ENCODE results near the gene KITLG. TPM values are rescaled to one million over a fixed set of nuclear protein-coding genes. Genes with fewer than 3 reads are reported as not detected.
"Not testable (repeated sequence)": the region's sequence is repeated elsewhere in the genome, so short reads cannot be mapped to it uniquely, and the experiment has no call there.

KITLG gene
- polyA plus RNA-seq, 2 of the 4 experiments (the other 2 are of a cell fraction), result 8.0 to 10.1 TPM

- TF ChIP-seq TFCP2L1 (CRISPR knock-in tag; IDR thresholded peaks at IDR 0.05), result no peak
- TF ChIP-seq ZNF302 (CRISPR knock-in tag; IDR thresholded peaks at IDR 0.05), result no peak
Observed at GRCh38 chr12:88468581-88468980, 111.7 kb downstream of the KITLG start (continued).

- H3K9me3 ChIP-seq; H3K4me3 ChIP-seq; H3K27ac ChIP-seq; CTCF ChIA-PET; H3K4me2 ChIP-seq; FAIRE-seq; POLR2A ChIA-PET; DNase-seq (ENCODE audit: low read depth in 1 of 2, low spot score in 1 of 2); H3K4me1 ChIP-seq; ATAC-seq: not testable (repeated sequence)
- WGBS (ENCODE audit: missing lambda C conversion rate), result 89% methylated on average over 10 of the region's 10 CpGs
Observed at GRCh38 chr12:88466708-88467107, 113.6 kb downstream of the KITLG start.

GRCh38 chr12:88458327-88458726 is 121.9 kb downstream of the KITLG start:
- no peak overlapping the region for H3K27ac ChIP-seq
- no peak for ATAC-seq
- no peak for FAIRE-seq
- WGBS (ENCODE audit: missing lambda C conversion rate), result 37% methylated on average over 1 of the region's 1 CpG
- no peaks in the 10 kb centered on the region for H3K4me1 ChIP-seq
- no peak overlapping the region for H3K4me2 ChIP-seq
- H3K9me3 ChIP-seq, result no peaks in the 10 kb centered on the region
- TF ChIP-seq GATA3 (IDR thresholded peaks at IDR 0.05; ENCODE audit: borderline replicate concordance), result no peak
- TF ChIP-seq CHD2 (IDR thresholded peaks at IDR 0.05; ENCODE audit: low read length, partially characterized antibody), result no peak
- TF ChIP-seq ZNF302 (CRISPR knock-in tag; IDR thresholded peaks at IDR 0.05), result no peak
- no peak for TF ChIP-seq JUN (IDR thresholded peaks at IDR 0.05)
- TF ChIP-seq JUNB (IDR thresholded peaks at IDR 0.05), result no peak
- no peak overlapping the region for H3K4me3 ChIP-seq
- DNase-seq (ENCODE audit: low read depth in 1 of 2, low spot score in 1 of 2), result no peak
- ChIA-PET CTCF (interaction anchor here (0.7 kb wide), 1 partner anchor 9 kb away, joined by 3 read pairs; no protein-coding TSS in a partner anchor), POLR2A (no interaction called here)

- CTCF ChIA-PET, result interaction anchor here (0.8 kb wide), 1 partner anchor 11 kb away, joined by 3 read pairs; no protein-coding TSS in a partner anchor
- DNase-seq (ENCODE audit: low read depth in 1 of 2, low spot score in 1 of 2) (no peak), ATAC-seq (no peak), FAIRE-seq (no peak)
- no peak overlapping the region for H3K27ac ChIP-seq
- no peaks in the 10 kb centered on the region for H3K9me3 ChIP-seq
- no peak overlapping the region for H3K4me2 ChIP-seq
- H3K4me3 ChIP-seq, result no peak overlapping the region
- POLR2A ChIA-PET, result no interaction called here
- TF ChIP-seq FOXS1 (CRISPR knock-in tag; IDR thresholded peaks at IDR 0.05), result no peak
- no peak for TF ChIP-seq CHD2 (IDR thresholded peaks at IDR 0.05; ENCODE audit: low read length, partially characterized antibody)
- no peak for TF ChIP-seq JUN (IDR thresholded peaks at IDR 0.05)
- TF ChIP-seq NR3C1 (IDR thresholded peaks at IDR 0.05), result no peak
- TF ChIP-seq NFE2L2 (conservative IDR thresholded peaks at IDR 0.05; ENCODE audit: low read length), result no peak
- TF ChIP-seq CBX2 (IDR thresholded peaks at IDR 0.05; ENCODE audit: borderline replicate concordance, low read depth), result no peak
- no peak for TF ChIP-seq ZNF302 (CRISPR knock-in tag; IDR thresholded peaks at IDR 0.05)
- no peak for TF ChIP-seq KDM5A (IDR thresholded peaks at IDR 0.05)
- no peak for TF ChIP-seq POLR2AphosphoS2 (conservative IDR thresholded peaks at IDR 0.05; ENCODE audit: low read length)
- TF ChIP-seq HOXB5 (CRISPR knock-in tag; IDR thresholded peaks at IDR 0.05), result no peak
- no peak for TF ChIP-seq CBX8 (IDR thresholded peaks at IDR 0.05)
- TF ChIP-seq, protein P1, sequence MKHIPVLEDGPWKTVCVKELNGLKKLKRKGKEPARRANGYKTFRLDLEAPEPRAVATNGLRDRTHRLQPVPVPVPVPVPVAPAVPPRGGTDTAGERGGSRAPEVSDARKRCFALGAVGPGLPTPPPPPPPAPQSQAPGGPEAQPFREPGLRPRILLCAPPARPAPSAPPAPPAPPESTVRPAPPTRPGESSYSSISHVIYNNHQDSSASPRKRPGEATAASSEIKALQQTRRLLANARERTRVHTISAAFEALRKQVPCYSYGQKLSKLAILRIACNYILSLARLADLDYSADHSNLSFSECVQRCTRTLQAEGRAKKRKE (CRISPR knock-in tag; IDR thresholded peaks at IDR 0.05; ENCODE audit: low read depth), result no peak
- no peak for TF ChIP-seq MAFK (IDR thresholded peaks at IDR 0.05; ENCODE audit: partially characterized antibody)
- TF ChIP-seq KDM1A (IDR thresholded peaks at IDR 0.05; ENCODE audit: low read depth), result no peak
- no peak for TF ChIP-seq PBX3 (IDR thresholded peaks at IDR 0.05)
- H3K4me1 ChIP-seq, result no peaks in the 10 kb centered on the region
Observed at GRCh38 chr12:88453323-88453722, 126.9 kb downstream of the KITLG start.

GRCh38 chr12:88451205-88451604 is 129.1 kb downstream of the KITLG start:
- POLR2A ChIA-PET, result no interaction called here
- H3K4me2 ChIP-seq, result no peak overlapping the region
- FAIRE-seq (no peak), ATAC-seq (no peak), DNase-seq (ENCODE audit: low read depth in 1 of 2, low spot score in 1 of 2) (no peak)
- no peaks in the 10 kb centered on the region for H3K4me1 ChIP-seq
- 74% methylated on average over 3 of the region's 3 CpGs for WGBS (ENCODE audit: missing lambda C conversion rate)
- no peak overlapping the region for H3K4me3 ChIP-seq
- no peaks in the 10 kb centered on the region for H3K9me3 ChIP-seq
- CTCF ChIA-PET, result interaction anchor here (0.9 kb wide), 1 partner anchor 12 kb away, joined by 3 read pairs; no protein-coding TSS in a partner anchor
- no peak overlapping the region for H3K27ac ChIP-seq
- TF ChIP-seq HOXB13 (CRISPR knock-in tag; IDR thresholded peaks at IDR 0.05; ENCODE audit: low read depth) (no peak), CEBPB (IDR thresholded peaks at IDR 0.05) (no peak), EP300 (IDR thresholded peaks at IDR 0.05) (no peak), BHLHE40 (IDR thresholded peaks at IDR 0.05; ENCODE audit: low read depth, low read length) (no peak), EHF (CRISPR knock-in tag; IDR thresholded peaks at IDR 0.05) (no peak), JUNB (IDR thresholded peaks at IDR 0.05) (no peak), SREBF2 (IDR thresholded peaks at IDR 0.05) (no peak), RAD21 (conservative IDR thresholded peaks at IDR 0.05 in 1 of 2, IDR thresholded peaks at IDR 0.05 in 1 of 2) (no peak), JUN (IDR thresholded peaks at IDR 0.05) (no peak), TFCP2L1 (CRISPR knock-in tag; IDR thresholded peaks at IDR 0.05) (no peak), MAZ (IDR thresholded peaks at IDR 0.05; ENCODE audit: borderline replicate concordance, low read depth, low read length) (no peak), FOSB (CRISPR knock-in tag; IDR thresholded peaks at IDR 0.05) (no peak)
